T1000 (cell line): ENCODE data around the gene SACM1L.
"Not testable (repeated sequence)": the region's sequence is repeated elsewhere in the genome, so short reads cannot be mapped to it uniquely, and the experiment has no call there.

ENCODE experiments used
- DNase-seq: peaks from one replicate; lab custom pipeline; 2025; ENCODE audit warnings: mixed read lengths; lab: John Stamatoyannopoulos, UW

SACM1L gene

DNA sequence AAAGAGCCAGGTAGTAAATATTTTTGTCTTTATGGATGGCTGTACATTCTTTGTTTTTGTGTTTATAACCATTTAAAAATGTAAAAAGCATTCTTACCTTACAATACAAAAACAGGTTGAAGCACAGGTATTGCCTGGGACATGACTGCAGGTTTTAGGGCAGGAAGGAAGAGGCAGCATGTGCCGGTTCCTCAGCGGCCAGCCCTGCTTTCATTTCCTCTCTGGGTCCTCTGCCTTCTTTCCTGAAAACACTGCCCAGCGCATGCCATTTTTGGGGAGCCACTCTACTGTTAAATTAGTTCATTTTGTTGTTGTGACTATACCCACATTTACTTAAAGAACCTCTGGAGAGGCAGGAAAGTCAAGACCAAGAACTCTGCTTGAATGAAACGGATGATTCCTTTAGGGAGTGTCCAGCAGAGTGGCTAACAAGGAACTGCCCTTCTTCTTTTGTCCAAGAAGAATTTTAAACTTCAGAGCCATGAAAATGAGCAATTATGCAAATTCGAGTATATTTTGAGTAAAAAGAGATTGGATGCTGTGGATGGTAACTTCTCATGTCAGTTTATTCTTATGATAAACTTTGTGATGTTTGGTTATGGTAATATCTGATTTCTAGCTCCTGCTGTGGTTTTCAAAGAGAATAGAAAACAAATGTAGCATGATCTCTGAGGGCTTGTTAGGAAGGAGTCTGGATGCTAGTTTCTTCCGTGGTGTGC is 52.7 kb downstream of the SACM1L start:
- DNase-seq, result no peak

DNA sequence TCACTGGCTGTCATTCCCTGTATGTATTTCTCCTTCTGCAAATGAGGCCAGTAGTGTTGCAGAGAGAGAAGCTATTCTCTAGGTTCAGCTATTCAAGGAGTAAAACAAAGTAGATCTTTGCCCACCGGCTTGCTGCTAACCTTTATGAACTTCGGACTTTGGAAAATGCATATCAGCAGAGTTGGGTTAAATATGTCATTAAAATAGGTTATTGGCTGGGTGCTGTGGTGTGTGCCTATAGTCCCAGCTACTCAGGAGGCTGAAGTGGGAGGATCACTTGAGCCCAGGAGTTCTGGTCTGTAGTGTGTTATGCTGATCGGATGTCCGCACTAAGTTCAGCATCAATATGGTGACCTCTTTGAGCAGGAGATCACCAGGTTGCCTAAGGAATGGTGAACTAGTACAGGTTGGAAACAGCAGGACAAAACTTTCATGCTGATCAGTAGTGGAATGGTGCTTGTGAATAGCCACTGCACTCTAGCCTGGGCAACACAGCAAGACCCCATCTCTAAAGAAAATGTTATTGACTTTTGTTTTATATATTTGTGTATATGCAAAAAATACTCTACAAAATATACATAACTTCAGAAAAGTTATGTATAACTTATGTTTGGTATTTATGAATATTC is 53.4 kb downstream of the SACM1L start:
- no peak for DNase-seq

DNA sequence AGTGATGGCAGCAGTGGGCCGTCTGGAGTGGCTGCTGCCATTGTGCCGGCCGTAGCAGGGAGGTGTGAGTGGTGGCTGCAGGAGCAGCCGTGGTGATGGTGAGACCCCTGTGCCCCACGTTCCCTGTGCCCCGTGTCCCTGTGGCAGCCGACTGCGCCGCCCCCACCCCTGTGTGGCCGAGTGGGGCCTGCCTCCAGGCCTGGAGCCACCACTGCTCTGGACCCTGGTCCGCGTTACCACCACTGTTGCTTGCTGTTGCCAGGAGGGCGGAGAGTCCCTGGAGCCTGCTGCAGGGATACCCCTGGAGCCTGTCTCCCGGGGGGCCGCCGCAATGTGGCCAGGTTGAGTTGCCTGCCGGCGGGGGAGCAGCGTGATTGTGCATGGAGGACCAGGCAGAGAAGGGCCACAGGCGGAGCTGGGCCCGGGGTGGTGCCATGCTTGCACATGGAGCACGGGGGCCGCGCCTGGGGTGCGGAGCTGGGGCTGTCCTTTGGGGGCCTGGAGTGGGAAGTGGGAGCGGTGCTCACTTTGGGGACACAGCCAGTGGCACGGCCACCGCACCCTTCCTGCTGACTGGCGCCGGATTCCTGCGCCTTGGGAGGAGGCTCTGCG is 57.1 kb downstream of the SACM1L start:
- DNase-seq, result no peak

DNA sequence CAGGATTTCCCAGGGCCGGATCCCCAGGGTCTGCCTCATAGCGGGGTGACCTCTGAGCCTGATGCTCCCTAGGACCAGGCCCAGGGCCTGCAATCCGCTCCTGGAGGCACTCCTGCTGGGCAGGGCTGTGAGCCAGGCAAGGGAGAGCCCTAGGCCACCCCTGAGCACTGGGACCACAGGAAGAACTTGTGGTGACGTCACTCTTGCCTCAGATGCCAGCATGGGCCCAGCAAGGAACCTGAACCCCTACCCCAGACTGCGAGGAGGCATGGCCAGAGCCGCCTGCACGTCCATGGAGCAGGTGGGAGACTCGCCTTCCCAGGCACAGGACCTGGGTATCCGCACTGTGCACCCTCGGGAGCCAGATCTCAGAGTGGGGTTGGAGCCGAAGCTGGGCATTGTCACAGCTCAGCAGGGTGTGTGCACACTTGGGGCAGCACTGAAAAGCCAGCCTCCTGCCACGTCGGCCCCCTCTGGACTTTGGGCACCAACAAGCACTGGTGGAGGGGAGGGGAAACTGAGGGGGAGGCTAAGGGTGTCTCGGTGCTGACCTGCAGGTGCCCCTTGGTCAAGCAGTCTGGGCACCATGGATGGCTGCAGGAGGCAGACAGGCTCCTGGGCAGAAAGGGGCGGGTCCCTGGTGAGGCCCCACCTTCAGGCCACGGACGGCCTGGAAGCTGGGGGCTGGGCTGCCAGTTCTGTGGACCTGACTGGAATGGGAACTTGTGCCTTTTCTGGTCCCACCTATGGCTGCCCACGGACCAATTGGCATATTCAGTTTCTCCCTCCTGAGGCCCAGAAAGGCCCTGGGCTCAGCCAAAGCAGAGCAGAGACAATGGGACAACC is 57.8 kb downstream of the SACM1L start:
- DNase-seq, result no peak

DNA sequence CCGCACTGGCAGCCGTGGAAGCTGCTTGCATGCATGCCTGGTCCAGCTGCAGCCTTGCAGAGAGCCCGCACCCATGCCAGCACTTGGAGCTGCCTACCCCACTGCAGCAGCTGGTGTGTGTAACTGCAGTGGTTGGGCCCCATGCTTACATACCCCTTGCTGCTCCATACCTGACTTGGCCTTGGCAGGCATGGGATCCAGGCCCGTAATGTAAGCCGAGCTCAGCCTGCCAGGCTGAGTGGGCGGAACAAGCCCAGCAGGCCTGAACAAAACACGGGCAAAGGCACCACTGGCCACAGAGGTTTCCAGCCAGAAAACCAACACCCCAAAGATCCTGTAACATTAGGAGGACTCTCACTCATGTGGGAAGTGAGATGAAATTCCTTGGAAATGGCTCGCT is 58.9 kb downstream of the SACM1L start:
- DNase-seq, result no peak

DNA sequence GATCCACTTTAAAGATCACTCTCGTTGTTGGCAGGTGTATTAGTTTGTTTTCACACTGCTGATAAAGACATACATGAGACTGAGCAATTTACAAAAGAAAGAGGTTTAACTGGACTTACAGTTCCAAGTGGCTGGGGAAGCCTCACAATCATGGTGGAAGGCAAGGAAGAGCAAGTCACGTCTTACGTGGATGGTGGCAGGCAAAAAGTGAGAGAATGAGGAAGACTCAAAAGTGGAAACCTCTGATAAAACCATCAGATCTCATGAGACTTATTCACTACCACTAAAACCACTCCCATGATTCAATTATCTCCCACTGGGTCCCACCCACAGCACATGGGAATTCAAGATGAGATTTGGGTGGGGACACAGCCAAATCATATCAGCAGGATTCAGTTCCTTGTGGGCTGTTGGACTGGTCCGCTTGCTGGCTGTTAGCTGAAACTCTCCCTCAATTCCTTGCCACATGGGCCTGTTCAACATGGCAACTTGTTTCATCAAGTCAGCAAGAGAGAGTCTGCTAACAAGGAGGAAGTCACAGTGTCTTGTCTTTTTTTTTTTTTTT is 59.9 kb downstream of the SACM1L start:
- DNase-seq, result not testable (repeated sequence)

DNA sequence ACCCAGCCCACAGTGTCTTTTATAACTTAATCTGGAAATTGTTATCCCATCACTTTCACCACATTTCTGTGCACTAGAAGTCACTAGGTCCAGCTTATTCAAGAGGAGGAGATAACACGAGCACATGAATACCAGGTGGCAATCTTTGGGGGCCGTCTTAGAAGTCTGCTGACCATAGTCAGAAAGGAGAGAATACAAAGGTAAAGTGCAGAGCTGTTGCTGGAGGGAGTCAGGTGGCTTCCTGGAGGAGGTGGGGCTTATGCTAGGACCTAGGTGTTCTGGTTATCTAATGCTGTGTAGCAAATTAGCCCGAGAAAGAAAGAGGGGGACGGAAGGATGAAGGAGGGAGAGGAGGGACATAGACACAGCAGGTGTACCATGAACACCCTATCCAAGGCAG is 60.7 kb downstream of the SACM1L start:
- DNase-seq, result no peak

DNA sequence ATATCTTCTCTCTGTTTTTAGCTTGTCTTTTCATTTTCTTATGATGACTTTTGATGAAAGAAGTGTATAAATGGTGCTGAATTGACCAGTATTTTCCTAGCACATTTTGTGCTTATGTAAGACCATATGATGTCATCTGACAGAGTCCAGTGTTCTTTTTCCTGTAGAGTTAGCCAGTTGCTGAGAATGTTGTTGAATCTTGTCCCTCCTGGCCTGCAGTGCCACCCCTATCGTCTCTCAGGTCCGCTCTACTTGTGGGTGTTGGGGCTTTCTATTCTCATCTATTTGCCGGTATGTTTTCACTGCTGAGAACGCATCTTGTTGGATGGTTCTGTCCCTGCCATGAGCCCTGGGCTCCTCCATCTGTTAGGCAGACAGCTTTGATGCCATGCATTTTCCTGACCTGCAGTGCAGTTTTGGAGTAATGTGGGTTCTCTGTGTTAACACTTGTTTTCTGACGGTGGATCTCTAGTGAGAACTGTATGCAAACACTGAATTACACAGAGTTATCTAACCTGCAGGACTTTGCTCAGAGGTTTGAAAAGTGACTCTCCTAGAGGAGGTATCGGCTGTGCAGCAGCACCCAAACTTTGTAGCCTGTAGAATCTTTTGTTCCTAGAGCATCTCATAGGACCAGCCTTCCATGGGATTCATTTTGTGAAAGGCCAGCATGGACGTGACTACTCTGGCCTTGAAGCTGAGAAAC is 62.5 kb downstream of the SACM1L start:
- DNase-seq, result no peak

GRCh38 chr3:45753095-45753494 is 63.9 kb downstream of the SACM1L start:
- no peak for DNase-seq

GRCh38 chr3:45754461-45754860 is 65.3 kb downstream of the SACM1L start:
- DNase-seq, result no peak

DNA sequence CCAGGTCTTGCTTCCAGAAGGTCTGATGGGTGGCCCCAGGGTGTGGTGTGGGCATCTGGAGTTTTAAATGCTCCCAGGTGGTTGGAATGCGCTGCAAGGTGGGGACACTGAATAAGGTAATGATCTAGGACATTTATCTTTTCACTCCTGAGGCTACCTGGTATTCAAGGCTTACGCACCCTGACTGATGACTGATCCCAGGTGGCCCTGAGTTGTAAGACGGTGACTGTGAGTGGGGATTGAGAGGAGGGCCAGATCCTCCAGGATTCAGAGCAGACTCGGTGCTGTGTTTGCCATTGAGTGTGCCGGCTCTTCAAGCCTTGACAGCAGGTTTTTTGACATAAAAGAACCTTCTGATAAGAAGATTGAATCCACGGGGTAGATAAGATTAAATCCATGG is 66.9 kb downstream of the SACM1L start:
- no peak for DNase-seq

DNA sequence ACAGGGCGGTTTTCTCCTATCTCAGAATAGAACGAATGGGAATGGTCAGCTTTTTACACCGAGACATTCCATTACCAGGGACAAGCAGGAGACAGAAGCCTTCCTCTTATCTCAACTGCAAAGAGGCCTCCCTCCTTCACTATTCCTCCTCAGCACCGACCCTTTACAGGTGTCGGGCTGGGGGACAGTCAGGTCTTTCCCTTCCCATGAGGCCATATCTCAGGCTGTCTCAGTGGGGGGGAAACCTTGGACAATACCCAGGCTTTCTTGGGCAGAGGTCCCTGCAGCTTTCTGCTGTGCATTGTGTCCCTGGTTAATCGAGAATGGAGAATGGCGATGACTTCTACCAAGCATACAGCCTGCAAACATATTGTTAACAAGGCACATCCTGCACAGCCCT is 67.9 kb downstream of the SACM1L start:
- DNase-seq, result not testable (repeated sequence)

GRCh38 chr3:45758871-45759270 is 69.7 kb downstream of the SACM1L start:
- DNase-seq, result no peak

GRCh38 chr3:45759851-45760250 is 70.7 kb downstream of the SACM1L start:
- DNase-seq, result no peak

GRCh38 chr3:45760878-45761711 is 71.9 kb downstream of the SACM1L start:
- DNase-seq, result no peak

DNA sequence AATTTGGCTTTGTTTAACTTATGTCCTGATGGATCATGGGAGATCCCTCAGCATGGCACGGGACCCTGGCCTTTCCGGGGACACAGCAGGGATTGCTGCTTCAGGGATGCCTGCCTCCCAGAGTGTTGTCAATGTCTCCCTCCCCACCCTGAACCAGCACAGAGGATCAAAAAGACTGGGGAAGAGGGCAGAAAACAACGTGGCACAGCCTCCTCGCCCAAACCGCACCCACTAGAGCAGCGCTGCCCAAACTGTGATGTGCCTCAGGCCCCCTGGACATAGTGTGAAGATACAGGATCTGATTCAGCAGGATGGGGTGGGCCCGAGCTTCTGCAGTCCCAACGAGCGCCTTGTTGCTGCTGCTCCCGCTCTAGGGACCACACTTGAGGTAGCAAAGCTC is 72.6 kb downstream of the SACM1L start:
- DNase-seq, result no peak

- no peak for DNase-seq
Observed at GRCh38 chr3:45762647-45763302, 73.6 kb downstream of the SACM1L start.

GRCh38 chr3:45763303-45763675 is 74.1 kb downstream of the SACM1L start:
- DNase-seq, result no peak

DNA sequence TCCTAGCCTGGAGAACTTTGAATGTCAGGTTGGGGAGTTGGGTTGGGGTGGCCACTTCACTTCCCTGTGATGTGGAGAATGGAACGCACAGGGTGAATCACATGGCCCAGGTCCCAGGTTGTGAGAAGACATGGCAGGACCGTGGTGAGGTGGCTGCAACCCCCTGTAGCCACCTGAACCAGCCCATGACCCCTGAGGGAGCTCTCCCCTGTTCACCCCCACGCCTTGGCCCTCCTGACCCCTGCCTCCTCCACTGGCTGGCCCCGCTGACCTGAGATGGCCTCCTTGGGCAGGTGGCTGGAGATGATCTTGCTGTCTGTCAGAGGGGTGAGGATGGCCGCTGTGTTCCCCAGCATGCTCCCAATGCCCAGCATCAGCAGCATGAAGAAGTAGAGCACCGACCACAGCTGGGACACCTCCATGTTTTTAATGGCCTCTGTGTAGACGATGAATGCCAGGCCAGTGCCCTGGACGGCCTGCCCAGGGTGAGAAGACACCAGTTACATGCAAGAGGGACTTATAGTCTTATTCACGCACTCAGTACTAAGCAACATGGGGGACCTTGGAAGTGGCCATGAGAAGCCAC is 76.2 kb downstream of the SACM1L start:
- no peak for DNase-seq

DNA sequence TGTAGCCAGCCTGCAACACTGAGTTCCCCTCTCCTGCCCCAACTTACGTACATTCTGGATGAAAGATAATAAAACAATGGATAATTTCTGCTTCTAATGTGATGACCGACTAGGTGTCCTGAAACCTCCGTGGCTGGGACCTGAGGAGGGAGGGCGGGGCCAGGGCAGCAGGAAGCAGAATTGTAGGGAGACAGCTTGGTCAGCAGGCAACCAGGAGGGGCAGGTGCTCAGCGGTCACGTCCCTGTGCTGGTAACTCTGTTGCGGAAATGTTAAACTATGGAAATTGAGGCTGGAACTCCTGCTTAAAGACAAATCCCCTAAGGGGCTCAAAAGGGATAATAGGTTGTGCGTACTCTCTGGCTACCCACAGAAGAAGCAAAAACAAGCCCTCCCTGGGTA is 76.8 kb downstream of the SACM1L start:
- no peak for DNase-seq
